ENCODE measurements around the gene PCDHGA11.
A peak's percentile ranks its signal among the peaks of the same experiment; 100 is the strongest.
"Not testable (repeated sequence)": the region's sequence is repeated elsewhere in the genome, so short reads cannot be mapped to it uniquely, and the experiment has no call there.

PCDHGA11 gene

DNA sequence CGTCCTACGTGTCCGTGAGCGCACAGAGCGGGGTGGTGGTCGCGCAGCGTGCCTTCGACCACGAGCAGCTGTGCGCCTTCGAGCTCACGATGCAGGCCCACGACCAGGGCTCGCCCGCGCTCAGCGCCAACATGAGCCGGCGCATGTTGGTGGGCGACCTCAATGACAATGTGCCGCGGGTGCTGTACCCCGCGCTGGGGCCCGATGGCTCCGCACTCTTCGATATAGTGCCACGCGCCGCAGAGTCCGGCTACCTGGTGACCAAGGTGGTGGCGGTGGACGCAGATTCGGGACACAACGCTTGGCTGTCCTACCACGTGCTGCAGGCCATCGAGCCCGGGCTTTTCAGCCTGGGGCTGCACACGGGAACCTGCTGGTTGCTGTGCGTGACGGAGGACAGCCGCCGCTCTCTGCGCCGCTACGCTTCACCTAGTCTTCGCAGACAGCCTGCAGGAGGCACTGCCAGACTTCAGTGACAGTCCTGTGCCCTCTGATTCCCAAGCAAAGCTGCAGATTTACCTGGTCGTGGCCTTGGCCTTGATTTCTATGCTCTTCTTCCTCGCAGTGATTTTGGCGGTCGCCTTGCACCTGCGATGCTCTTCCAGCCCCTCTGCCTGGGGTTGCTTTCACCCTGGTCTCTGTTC is 7.1 kb downstream of the PCDHGA11 start:
- in situ Hi-C loops (cut with MboI; ENCODE audit: low sequenced_read_pairs, unreplicated experiment): no loop called here
- DNase-seq (ENCODE audit: low spot score): no peak
- TF ChIP-seq, protein P1, sequence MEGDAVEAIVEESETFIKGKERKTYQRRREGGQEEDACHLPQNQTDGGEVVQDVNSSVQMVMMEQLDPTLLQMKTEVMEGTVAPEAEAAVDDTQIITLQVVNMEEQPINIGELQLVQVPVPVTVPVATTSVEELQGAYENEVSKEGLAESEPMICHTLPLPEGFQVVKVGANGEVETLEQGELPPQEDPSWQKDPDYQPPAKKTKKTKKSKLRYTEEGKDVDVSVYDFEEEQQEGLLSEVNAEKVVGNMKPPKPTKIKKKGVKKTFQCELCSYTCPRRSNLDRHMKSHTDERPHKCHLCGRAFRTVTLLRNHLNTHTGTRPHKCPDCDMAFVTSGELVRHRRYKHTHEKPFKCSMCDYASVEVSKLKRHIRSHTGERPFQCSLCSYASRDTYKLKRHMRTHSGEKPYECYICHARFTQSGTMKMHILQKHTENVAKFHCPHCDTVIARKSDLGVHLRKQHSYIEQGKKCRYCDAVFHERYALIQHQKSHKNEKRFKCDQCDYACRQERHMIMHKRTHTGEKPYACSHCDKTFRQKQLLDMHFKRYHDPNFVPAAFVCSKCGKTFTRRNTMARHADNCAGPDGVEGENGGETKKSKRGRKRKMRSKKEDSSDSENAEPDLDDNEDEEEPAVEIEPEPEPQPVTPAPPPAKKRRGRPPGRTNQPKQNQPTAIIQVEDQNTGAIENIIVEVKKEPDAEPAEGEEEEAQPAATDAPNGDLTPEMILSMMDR (IDR thresholded peaks at IDR 0.05; ENCODE audit: borderline replicate concordance, control extremely low read depth, extremely low read depth, insufficient read depth, missing control alignments): no peak

DNA sequence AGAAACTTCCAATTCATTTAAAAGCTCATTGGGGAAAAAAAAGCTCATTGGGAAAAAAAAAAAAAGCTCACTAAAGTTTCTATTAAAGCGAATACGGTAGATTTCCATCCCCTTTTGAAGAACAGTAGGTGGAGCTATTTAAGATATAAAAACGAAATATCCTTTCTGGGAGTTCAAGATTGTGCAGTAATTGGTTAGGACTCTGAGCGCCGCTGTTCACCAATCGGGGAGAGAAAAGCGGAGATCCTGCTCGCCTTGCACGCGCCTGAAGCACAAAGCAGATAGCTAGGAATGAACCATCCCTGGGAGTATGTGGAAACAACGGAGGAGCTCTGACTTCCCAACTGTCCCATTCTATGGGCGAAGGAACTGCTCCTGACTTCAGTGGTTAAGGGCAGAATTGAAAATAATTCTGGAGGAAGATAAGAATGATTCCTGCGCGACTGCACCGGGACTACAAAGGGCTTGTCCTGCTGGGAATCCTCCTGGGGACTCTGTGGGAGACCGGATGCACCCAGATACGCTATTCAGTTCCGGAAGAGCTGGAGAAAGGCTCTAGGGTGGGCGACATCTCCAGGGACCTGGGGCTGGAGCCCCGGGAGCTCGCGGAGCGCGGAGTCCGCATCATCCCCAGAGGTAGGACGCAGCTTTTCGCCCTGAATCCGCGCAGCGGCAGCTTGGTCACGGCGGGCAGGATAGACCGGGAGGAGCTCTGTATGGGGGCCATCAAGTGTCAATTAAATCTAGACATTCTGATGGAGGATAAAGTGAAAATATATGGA is 9.7 kb downstream of the PCDHGA11 start, which contains the start of gene PCDHGA12:
Gene PCDHGA12, plus strand, starts transcription at position 176 of the 782 bp plus-strand sequence. Its CDS starts 253 bp downstream, at position 429.
- DNase-seq (ENCODE audit: low spot score): peak; percentile 78
- in situ Hi-C loops (cut with MboI; ENCODE audit: low sequenced_read_pairs, unreplicated experiment): no loop called here
- TF ChIP-seq, protein P1 (IDR thresholded peaks at IDR 0.05; ENCODE audit: borderline replicate concordance, control extremely low read depth, extremely low read depth, insufficient read depth, missing control alignments): peak; percentile 66

DNA sequence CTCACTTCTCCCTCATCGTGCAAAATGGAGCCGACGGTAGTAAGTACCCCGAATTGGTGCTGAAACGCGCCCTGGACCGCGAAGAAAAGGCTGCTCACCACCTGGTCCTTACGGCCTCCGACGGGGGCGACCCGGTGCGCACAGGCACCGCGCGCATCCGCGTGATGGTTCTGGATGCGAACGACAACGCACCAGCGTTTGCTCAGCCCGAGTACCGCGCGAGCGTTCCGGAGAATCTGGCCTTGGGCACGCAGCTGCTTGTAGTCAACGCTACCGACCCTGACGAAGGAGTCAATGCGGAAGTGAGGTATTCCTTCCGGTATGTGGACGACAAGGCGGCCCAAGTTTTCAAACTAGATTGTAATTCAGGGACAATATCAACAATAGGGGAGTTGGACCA is 10.4 kb downstream of the PCDHGA11 start:
- in situ Hi-C loops (cut with MboI; ENCODE audit: low sequenced_read_pairs, unreplicated experiment): no loop called here
- TF ChIP-seq, protein P1 (IDR thresholded peaks at IDR 0.05; ENCODE audit: borderline replicate concordance, control extremely low read depth, extremely low read depth, insufficient read depth, missing control alignments): no peak
- peak; percentile 50 for DNase-seq (ENCODE audit: low spot score)

DNA sequence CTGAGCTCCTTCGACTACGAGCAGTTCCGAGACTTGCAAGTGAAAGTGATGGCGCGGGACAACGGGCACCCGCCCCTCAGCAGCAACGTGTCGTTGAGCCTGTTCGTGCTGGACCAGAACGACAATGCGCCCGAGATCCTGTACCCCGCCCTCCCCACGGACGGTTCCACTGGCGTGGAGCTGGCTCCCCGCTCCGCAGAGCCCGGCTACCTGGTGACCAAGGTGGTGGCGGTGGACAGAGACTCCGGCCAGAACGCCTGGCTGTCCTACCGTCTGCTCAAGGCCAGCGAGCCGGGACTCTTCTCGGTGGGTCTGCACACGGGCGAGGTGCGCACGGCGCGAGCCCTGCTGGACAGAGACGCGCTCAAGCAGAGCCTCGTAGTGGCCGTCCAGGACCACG is 11.5 kb downstream of the PCDHGA11 start:
- DNase-seq (ENCODE audit: low spot score); in situ Hi-C loops (cut with MboI; ENCODE audit: low sequenced_read_pairs, unreplicated experiment): not testable (repeated sequence)

DNA sequence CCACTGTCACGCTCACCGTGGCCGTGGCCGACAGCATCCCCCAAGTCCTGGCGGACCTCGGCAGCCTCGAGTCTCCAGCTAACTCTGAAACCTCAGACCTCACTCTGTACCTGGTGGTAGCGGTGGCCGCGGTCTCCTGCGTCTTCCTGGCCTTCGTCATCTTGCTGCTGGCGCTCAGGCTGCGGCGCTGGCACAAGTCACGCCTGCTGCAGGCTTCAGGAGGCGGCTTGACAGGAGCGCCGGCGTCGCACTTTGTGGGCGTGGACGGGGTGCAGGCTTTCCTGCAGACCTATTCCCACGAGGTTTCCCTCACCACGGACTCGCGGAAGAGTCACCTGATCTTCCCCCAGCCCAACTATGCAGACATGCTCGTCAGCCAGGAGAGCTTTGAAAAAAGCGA is 11.9 kb downstream of the PCDHGA11 start:
- in situ Hi-C loops (cut with MboI; ENCODE audit: low sequenced_read_pairs, unreplicated experiment); DNase-seq (ENCODE audit: low spot score): not testable (repeated sequence)

DNA sequence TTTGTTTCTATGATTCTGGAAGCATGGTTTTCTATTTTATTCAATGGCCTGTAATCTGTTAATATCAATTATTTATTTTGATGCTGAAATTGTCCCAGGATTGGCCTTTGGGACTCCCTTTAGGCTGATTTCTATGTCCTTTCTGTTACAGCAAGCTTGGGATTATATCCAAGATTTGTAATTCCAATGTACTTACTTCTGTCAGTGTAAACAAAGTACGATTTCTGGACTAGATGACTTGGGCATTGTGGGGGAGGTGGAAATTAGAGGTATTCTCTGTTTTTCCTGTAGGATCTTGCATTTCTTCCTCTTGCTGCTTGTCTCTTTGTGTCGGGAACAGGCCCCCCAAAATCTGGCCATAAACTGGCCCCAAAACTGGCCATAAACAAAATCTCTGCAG is 13.2 kb downstream of the PCDHGA11 start:
- in situ Hi-C loops (cut with MboI; ENCODE audit: low sequenced_read_pairs, unreplicated experiment): no loop called here
- no peak for DNase-seq (ENCODE audit: low spot score)
- TF ChIP-seq, protein P1 (IDR thresholded peaks at IDR 0.05; ENCODE audit: borderline replicate concordance, control extremely low read depth, extremely low read depth, insufficient read depth, missing control alignments): no peak

DNA sequence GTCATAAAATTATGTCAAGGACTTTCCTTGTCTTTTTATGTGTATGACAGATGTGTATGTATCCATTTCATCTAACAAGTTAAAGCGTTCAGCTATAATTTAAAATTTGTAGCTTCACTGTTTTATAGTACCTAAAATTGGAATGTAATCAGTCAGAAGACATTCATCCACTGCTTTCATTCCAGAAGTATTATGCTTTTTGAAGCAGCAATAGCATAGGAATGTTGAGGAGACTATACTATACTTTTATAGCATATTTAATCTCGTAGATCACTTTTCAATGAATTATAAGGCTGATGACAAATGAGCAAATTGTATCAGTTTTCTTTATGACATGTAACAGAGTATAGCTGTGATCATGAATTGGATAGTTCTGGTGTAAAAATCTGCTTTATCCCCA is 16.4 kb downstream of the PCDHGA11 start:
- TF ChIP-seq, protein P1 (IDR thresholded peaks at IDR 0.05; ENCODE audit: borderline replicate concordance, control extremely low read depth, extremely low read depth, insufficient read depth, missing control alignments): no peak
- in situ Hi-C loops (cut with MboI; ENCODE audit: low sequenced_read_pairs, unreplicated experiment): no loop called here
- no peak for DNase-seq (ENCODE audit: low spot score)

All from GM13976 (cell line).